ENCODE data around the gene EIF4B. TPM values are rescaled to one million over a fixed set of nuclear protein-coding genes. Genes with fewer than 3 reads are reported as not detected.

Gene EIF4B
- total and polyA plus RNA-seq, 2 of the 8 experiments (the other 6 are each of a cell fraction or from before 2014, with no cell fraction given): 269 to 816 TPM

DNA sequence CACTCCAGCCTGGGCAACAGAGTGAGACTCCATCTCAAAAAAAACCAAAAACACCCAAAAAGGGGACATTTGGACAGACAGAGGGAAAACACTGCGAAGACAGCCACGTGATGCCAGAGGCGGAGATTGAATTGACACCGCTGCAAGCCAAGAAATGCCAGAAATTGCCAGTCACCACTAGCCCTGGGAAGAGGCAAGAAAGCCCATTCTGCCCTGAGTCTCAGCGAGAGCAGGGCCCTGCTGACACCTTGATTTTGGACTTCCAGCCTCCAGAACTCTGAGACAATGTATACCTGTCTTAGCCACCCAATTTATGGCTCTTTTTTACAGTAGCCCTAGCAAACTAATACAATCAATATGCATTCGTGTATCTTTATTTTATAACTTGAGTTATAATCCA, 83.8 kb downstream of the EIF4B start:
- Histone ChIP-seq H4K8ac (ENCODE audit: extremely low read depth, insufficient read depth, low read length) (no peak overlapping the region), H3K23ac (ENCODE audit: insufficient read length) (no peak overlapping the region), H3K4me3 (ENCODE audit: extremely low read depth in 1 of 4, insufficient read depth in 2 of 4, low read depth in 3 of 4, low read length in 4 of 4) (no peak overlapping the region), H2BK15ac (ENCODE audit: low read length) (no peak overlapping the region), H2AFZ (ENCODE audit: low read length) (no peak overlapping the region), H3K9me3 (ENCODE audit: insufficient read depth in 2 of 2, low read depth in 1 of 2, low read length in 1 of 2) (no peaks in the 10 kb centered on the region), H4K91ac (replicated peaks; ENCODE audit: insufficient read length, low read length) (no peak overlapping the region), H2BK120ac (replicated peaks; ENCODE audit: low read depth, low read length) (no peak overlapping the region), H3K23me2 (ENCODE audit: low read depth, low read length) (no peaks in the 10 kb centered on the region), H3K4me2 (ENCODE audit: insufficient read depth in 1 of 2, low read depth in 2 of 2, low read length in 2 of 2) (no peak overlapping the region), H3K27me3 (replicated peaks in 1 of 4; ENCODE audit: control insufficient read depth in 3 of 4, extremely low read depth in 1 of 4, insufficient read depth in 3 of 4, low read length in 3 of 4) (peaks cover 0 to 3% (median 0%) of the 10 kb centered on the region in 4 experiments; a peak in 1 of 7 replicates), H4K5ac (ENCODE audit: insufficient read length, low read depth, low read length) (no peak overlapping the region), H2BK12ac (ENCODE audit: low read depth, low read length) (no peak overlapping the region), H3K18ac (ENCODE audit: extremely low read depth, low read length) (no peak overlapping the region), H3K36me3 (ENCODE audit: control insufficient read depth in 2 of 4, insufficient read depth in 4 of 4, low read length in 3 of 4) (no peaks in the 10 kb centered on the region), H3K4ac (replicated peaks; ENCODE audit: insufficient read length, low read depth, low read length) (no peak overlapping the region), H2AK5ac (ENCODE audit: low read depth, low read length) (no peak overlapping the region), H3K4me1 (replicated peaks in 1 of 4; ENCODE audit: control insufficient read depth in 3 of 4, insufficient read depth in 4 of 4, low read length in 3 of 4) (peaks cover 0 to 3% (median 0%) of the 10 kb centered on the region in 4 experiments; a peak in 1 of 7 replicates), H2BK5ac (ENCODE audit: low read depth, low read length) (no peak overlapping the region), H3K79me1 (ENCODE audit: low read depth, low read length) (no peaks in the 10 kb centered on the region), H3K9ac (replicated peaks in 1 of 4; ENCODE audit: extremely low read depth in 1 of 4, low read depth in 3 of 4, low read length in 3 of 4) (no peak overlapping the region), H3K27ac (ENCODE audit: low read depth, low read length) (no peak overlapping the region), H4K20me1 (replicated peaks in 1 of 2; ENCODE audit: control insufficient read depth in 1 of 2, insufficient read depth in 2 of 2, low read length in 2 of 2) (no peaks in the 10 kb centered on the region), H2BK20ac (ENCODE audit: low read length) (no peak overlapping the region), H3K79me2 (ENCODE audit: control insufficient read depth in 1 of 2, insufficient read depth in 2 of 2, low read length in 2 of 2) (no peaks in the 10 kb centered on the region), H3K56ac (replicated peaks; ENCODE audit: insufficient read length, low read depth, low read length) (no peak overlapping the region), H3K14ac (ENCODE audit: insufficient read length) (no peak overlapping the region)
- ChIA-PET CTCF (ENCODE audit: partially characterized antibody) (interaction anchor here (19.1 kb wide), 1 partner anchor 20 kb away, joined by 531 read pairs; the partner anchor contains the start of gene SPRYD3), POLR2A (ENCODE audit: partially characterized antibody) (no interaction called here)
- no peak for FAIRE-seq
- 93% methylated on average over 6 of the region's 6 CpGs; no CpG with 5 or more reads in 1 of the 2 experiments for WGBS, 2 experiments (ENCODE audit: extremely low coverage in 1 of 2, insufficient coverage in 1 of 2, insufficient read length in 1 of 2, insufficient replicate concordance in 2 of 2, low coverage in 1 of 2, low lambda C conversion rate in 2 of 2, missing lambda C conversion rate in 1 of 2)
- no peak for TF ChIP-seq CHD2 (IDR thresholded peaks at IDR 0.05; ENCODE audit: low read length)
- TF ChIP-seq TAF1 (IDR thresholded peaks at IDR 0.05; ENCODE audit: low read depth, low read length): no peak
- TF ChIP-seq EGR1 (IDR thresholded peaks at IDR 0.05; ENCODE audit: borderline replicate concordance, low read depth, low read length): no peak
- TF ChIP-seq JUN (IDR thresholded peaks at IDR 0.05; ENCODE audit: low read depth, low read length): no peak
- TF ChIP-seq BACH1 (IDR thresholded peaks at IDR 0.05; ENCODE audit: low read length): no peak
- no peak for TF ChIP-seq CHD1 (IDR thresholded peaks at IDR 0.05; ENCODE audit: low read depth, low read length)
- no peak for TF ChIP-seq SP4 (IDR thresholded peaks at IDR 0.05; ENCODE audit: low read length)
- no peak for TF ChIP-seq POLR2AphosphoS5 (IDR thresholded peaks at IDR 0.05; ENCODE audit: low read depth, low read length)
- no peak for TF ChIP-seq MAFK (IDR thresholded peaks at IDR 0.05; ENCODE audit: low read depth, low read length)
- TF ChIP-seq GTF2F1 (IDR thresholded peaks at IDR 0.05; ENCODE audit: borderline replicate concordance, low read depth, low read length): no peak
- TF ChIP-seq TBP (IDR thresholded peaks at IDR 0.05; ENCODE audit: low read depth, low read length): no peak
- TF ChIP-seq, protein P1, sequence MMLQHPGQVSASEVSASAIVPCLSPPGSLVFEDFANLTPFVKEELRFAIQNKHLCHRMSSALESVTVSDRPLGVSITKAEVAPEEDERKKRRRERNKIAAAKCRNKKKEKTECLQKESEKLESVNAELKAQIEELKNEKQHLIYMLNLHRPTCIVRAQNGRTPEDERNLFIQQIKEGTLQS (IDR thresholded peaks at IDR 0.05; ENCODE audit: insufficient read depth, low read depth, low read length): no peak
- DNase-seq (ENCODE audit: low read depth in 1 of 2, low spot score in 2 of 2): no peak
